ENCODE measurements around the gene TMEM209.

TMEM209 gene

DNA sequence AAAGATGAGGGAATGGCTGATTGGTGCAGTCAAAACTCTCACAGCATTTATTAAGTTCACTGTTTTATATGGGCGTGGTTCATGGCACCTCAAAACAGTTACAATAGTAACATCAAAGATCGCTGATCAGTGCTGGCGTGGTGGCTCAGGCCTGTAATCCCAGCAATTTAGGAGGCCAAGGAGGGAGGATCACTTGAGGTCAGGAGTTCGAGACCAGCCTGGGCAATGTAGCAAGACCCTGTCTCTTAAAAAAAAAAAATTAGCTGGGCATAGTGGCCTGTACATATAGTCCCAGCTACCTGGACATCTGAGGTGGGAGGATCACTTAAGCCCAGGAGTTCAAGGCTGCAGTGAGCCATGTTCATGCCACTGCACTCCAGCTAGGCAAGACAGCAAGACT is 86.4 kb downstream of the TMEM209 start:
- no peak for DNase-seq

DNA sequence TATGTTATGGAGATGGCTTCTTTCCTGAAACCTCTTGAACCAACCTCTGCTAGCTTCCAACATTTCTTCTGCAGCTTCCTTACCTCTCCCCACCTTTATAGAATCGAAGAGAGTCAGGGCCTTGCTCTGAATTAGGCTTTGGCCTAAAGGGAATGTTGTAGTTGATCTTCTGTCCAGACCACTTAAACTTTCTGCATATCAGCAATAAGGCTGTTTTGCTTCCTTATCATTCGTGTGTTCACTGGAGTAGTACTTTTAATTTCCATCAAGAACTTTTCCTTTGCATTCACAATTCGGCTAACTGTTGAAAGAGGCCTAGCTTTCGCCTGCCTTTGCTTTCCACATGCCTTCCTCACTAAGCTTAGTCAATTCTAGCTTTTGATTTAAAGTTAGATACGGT is 86.9 kb downstream of the TMEM209 start:
- no peak for DNase-seq

- DNase-seq: no peak
Observed at GRCh38 chr7:130114776-130115175, 90.4 kb downstream of the TMEM209 start.
